T-cell (primary cell): ENCODE results near the gene GK2. TPM values are rescaled to one million over a fixed set of nuclear protein-coding genes. Genes with fewer than 3 reads are reported as not detected.

Source experiments
- ATAC-seq, 4 experiments: fragments of 200-7000 bp in 3 of 4; fragments of 150-1000 bp in 1 of 4; cut with Tn5 transposase; replicated peaks in 1 of 4; 1 replicate in 3 of 4; 2 replicates in 1 of 4; pipeline ENCODE4 v1.10.0; 2021; ENCODE audit warnings: moderate library complexity in 3 of 4, mild to moderate bottlenecking in 2 of 4, moderate number of reproducible peaks in 1 of 4
- CTCF ChIA-PET, 2 donors: fragments of 300-600 bp; sonication (Branson Sonifier 250); formaldehyde crosslinking; loops; one replicate each; lab custom pipeline; 2022; ENCODE audit warnings: antibody characterized with exemption in 2 of 2; lab: Charles Lee
- POLR2A ChIA-PET, 2 donors: fragments of 300-600 bp; sonication (Branson Sonifier 250); formaldehyde crosslinking; loops; one replicate each; lab custom pipeline; 2022; ENCODE audit warnings: antibody characterized with exemption in 2 of 2; lab: Charles Lee
- DNase-seq, 35 experiments: peaks; one replicate each; pipeline versions ENCODE4 v3.0.0 to v3.0.0-alpha.2; 2013 to 2023
- H3K27ac ChIP-seq: one replicate; pipeline ENCODE4 v1.5.1; 2013; ENCODE audit warnings: low read length
- H3K27me3 ChIP-seq, 2 experiments: replicated peaks in 1 of 2; 1 replicate in 1 of 2; 2 replicates in 1 of 2; pipeline versions ENCODE4 v1.6.1 to v1.7.0; 2013; ENCODE audit warnings: low read length in 1 of 2, mixed read lengths in 1 of 2; ENCODE audit not compliant: control insufficient read depth in 2 of 2, insufficient read depth in 2 of 2; ENCODE audit errors: extremely low read depth in 1 of 2
- H3K36me3 ChIP-seq, 2 donors: 1 replicate in 1 of 2; 2 replicates in 1 of 2; pipeline versions ENCODE4 v1.6.1 to v1.7.0; 2013; ENCODE audit warnings: low read length in 1 of 2; ENCODE audit not compliant: control insufficient read depth in 2 of 2, insufficient read depth in 1 of 2; ENCODE audit errors: extremely low read depth in 1 of 2
- H3K4me1 ChIP-seq, 2 experiments: 1 replicate in 1 of 2; 2 replicates in 1 of 2; pipeline versions ENCODE4 v1.6.1 to v1.7.0; 2013; ENCODE audit warnings: low read length in 2 of 2, mixed read lengths in 1 of 2; ENCODE audit not compliant: insufficient read depth in 2 of 2, control insufficient read depth in 1 of 2; ENCODE audit errors: extremely low read depth in 1 of 2
- H3K4me3 ChIP-seq, 2 donors: 1 replicate in 1 of 2; 2 replicates in 1 of 2; pipeline versions ENCODE4 v1.5.1 to v1.7.0; 2013; ENCODE audit warnings: mild to moderate bottlenecking in 2 of 2, low read length in 1 of 2, moderate library complexity in 1 of 2; ENCODE audit not compliant: control insufficient read depth in 1 of 2; ENCODE audit errors: extremely low read depth in 1 of 2
- H3K9me3 ChIP-seq: 2 replicates; pipeline ENCODE4 v1.7.0; 2013
- H3K27ac Mint-ChIP-seq, 2 donors: one replicate each; pipeline ENCODE4 v1.8.0; 2020 to 2021; ENCODE audit warnings: mild to moderate bottlenecking in 2 of 2, mixed read lengths in 2 of 2
- H3K27me3 Mint-ChIP-seq, 2 donors: one replicate each; pipeline ENCODE4 v1.8.0; 2021 to 2022; ENCODE audit warnings: mixed read lengths in 2 of 2
- H3K36me3 Mint-ChIP-seq: one replicate; pipeline ENCODE4 v1.8.0; 2021; ENCODE audit warnings: mixed read lengths
- H3K4me1 Mint-ChIP-seq, 3 donors: one replicate each; pipeline ENCODE4 v1.8.0; 2020 to 2022; ENCODE audit warnings: mixed read lengths in 3 of 3, mild to moderate bottlenecking in 1 of 3
- H3K4me3 Mint-ChIP-seq, 3 donors: one replicate each; pipeline ENCODE4 v1.8.0; 2020 to 2022; ENCODE audit warnings: mild to moderate bottlenecking in 3 of 3, mixed read lengths in 3 of 3, moderate library complexity in 3 of 3
- H3K9me3 Mint-ChIP-seq, 3 donors: one replicate each; pipeline ENCODE4 v1.8.0; 2020 to 2022; ENCODE audit warnings: mixed read lengths in 3 of 3
- WGBS: methylation state at CpG from one replicate; pipeline ENCODE4 v1.1.5; 2013; ENCODE audit warnings: missing lambda C conversion rate; ENCODE audit not compliant: insufficient coverage; 5-methylcytosine and 5-hydroxymethylcytosine counted together
- total RNA-seq, 35 experiments: library from RNA in 6 of 35; stranded (reverse) in 6 of 35; fragments of 120-200 nt in 1 of 35; gene quantifications; one replicate each; pipeline versions ENCODE4 v1.2.1 to v1.2.4 and lab custom pipeline; 2013 to 2026

Gene GK2
- total RNA-seq (not detected), total RNA-seq (lab: John Stamatoyannopoulos, UW) (0 to 0.05 (median 0) reads per million in 29 experiments)
- total RNA-seq (2013) = not detected

GRCh38 chr4:79408063-79408462, at the start of gene GK2:
GK2 (minus strand) TSS chr4:79408228; CDS start chr4:79408200, 28 bp downstream.
- ChIA-PET POLR2A (no interaction called here), CTCF (no interaction called here)
- Mint-ChIP-seq H3K27ac (no peak within 1 kb of the TSS), H3K9me3 (peaks cover 0 to 10% (median 0%) of the 10 kb centered on the region in 3 donors), H3K36me3 (no peaks in the 10 kb centered on the region), H3K4me3 (no peak within 1 kb of the TSS), H3K4me1 (no peaks in the 10 kb centered on the region), H3K27me3 (peaks cover 0 to 7% of the 10 kb centered on the region in 2 donors)
- H3K9me3 ChIP-seq = no peaks in the 10 kb centered on the region
- H3K27ac ChIP-seq = no peak within 1 kb of the TSS
- no peak within 1 kb of the TSS for H3K4me3 ChIP-seq
- 82% methylated on average over 4 of the region's 16 CpGs for WGBS
- DNase-seq = no peak
- no peaks in the 10 kb centered on the region for H3K4me1 ChIP-seq
- H3K27me3 ChIP-seq = no peaks in the 10 kb centered on the region
- ATAC-seq = no peak
- H3K36me3 ChIP-seq = no peaks in the 10 kb centered on the region

- Histone ChIP-seq H3K4me3 (no peak overlapping the region), H3K4me1 (no peaks in the 10 kb centered on the region), H3K9me3 (no peaks in the 10 kb centered on the region), H3K36me3 (no peaks in the 10 kb centered on the region), H3K27ac (no peak overlapping the region), H3K27me3 (no peaks in the 10 kb centered on the region)
- Mint-ChIP-seq H3K9me3 (no peaks in the 10 kb centered on the region), H3K4me1 (no peaks in the 10 kb centered on the region), H3K27me3 (no peaks in the 10 kb centered on the region), H3K4me3 (no peak overlapping the region), H3K27ac (no peak overlapping the region), H3K36me3 (no peaks in the 10 kb centered on the region)
- POLR2A ChIA-PET = no interaction called here
- CTCF ChIA-PET = no interaction called here
- ATAC-seq (no peak), DNase-seq (no peak)
- WGBS = 86% methylated on average over 1 of the region's 5 CpGs
Observed at GRCh38 chr4:79455216-79455615, 47.2 kb upstream of the GK2 start.

- ChIA-PET CTCF (no interaction called here), POLR2A (no interaction called here)
Observed at GRCh38 chr4:79454656-79455055, 46.6 kb upstream of the GK2 start.

GRCh38 chr4:79450053-79450452, 42.0 kb upstream of the GK2 start:
- Mint-ChIP-seq H3K4me1 (no peaks in the 10 kb centered on the region), H3K27ac (no peak overlapping the region), H3K9me3 (no peaks in the 10 kb centered on the region), H3K36me3 (no peaks in the 10 kb centered on the region), H3K4me3 (no peak overlapping the region), H3K27me3 (no peaks in the 10 kb centered on the region)
- Histone ChIP-seq H3K36me3 (no peaks in the 10 kb centered on the region), H3K4me3 (no peak overlapping the region), H3K9me3 (no peaks in the 10 kb centered on the region), H3K27me3 (no peaks in the 10 kb centered on the region), H3K27ac (no peak overlapping the region), H3K4me1 (no peaks in the 10 kb centered on the region)
- POLR2A ChIA-PET = no interaction called here
- DNase-seq (no peak), ATAC-seq (no peak)
- CTCF ChIA-PET = no interaction called here
- 38% methylated on average over 1 of the region's 2 CpGs for WGBS

More at GRCh38 chr4:79454656-79455055, 46.6 kb upstream of the GK2 start:
- ATAC-seq (no peak), DNase-seq (no peak)
- Histone ChIP-seq H3K27ac (no peak overlapping the region), H3K4me1 (no peaks in the 10 kb centered on the region), H3K27me3 (no peaks in the 10 kb centered on the region), H3K4me3 (no peak overlapping the region), H3K9me3 (no peaks in the 10 kb centered on the region), H3K36me3 (no peaks in the 10 kb centered on the region)
- no CpG with 5 or more reads among the region's 2 CpGs for WGBS
- H3K36me3 Mint-ChIP-seq = no peaks in the 10 kb centered on the region
- no peak overlapping the region for H3K4me3 Mint-ChIP-seq
- no peaks in the 10 kb centered on the region for H3K27me3 Mint-ChIP-seq
- no peaks in the 10 kb centered on the region for H3K9me3 Mint-ChIP-seq
- no peaks in the 10 kb centered on the region for H3K4me1 Mint-ChIP-seq
- H3K27ac Mint-ChIP-seq = no peak overlapping the region

- no peak for ATAC-seq
- no peak overlapping the region for H3K27ac ChIP-seq
- ChIA-PET CTCF (no interaction called here), POLR2A (interaction anchor here in 1 of 2 donors (0.6 kb wide), 1 partner anchor 1902 kb away, joined by 3 read pairs; no protein-coding TSS in a partner anchor)
- H3K4me3 Mint-ChIP-seq = no peak overlapping the region
- no peaks in the 10 kb centered on the region for H3K36me3 ChIP-seq
- H3K27ac Mint-ChIP-seq = no peak overlapping the region
- 100% methylated on average over 3 of the region's 4 CpGs for WGBS
- no peak for DNase-seq
- H3K27me3 ChIP-seq = no peaks in the 10 kb centered on the region
- H3K4me3 ChIP-seq = no peak overlapping the region
- H3K4me1 ChIP-seq = no peaks in the 10 kb centered on the region
- H3K36me3 Mint-ChIP-seq = no peaks in the 10 kb centered on the region
- no peaks in the 10 kb centered on the region for H3K27me3 Mint-ChIP-seq
- no peaks in the 10 kb centered on the region for H3K9me3 Mint-ChIP-seq
- no peaks in the 10 kb centered on the region for H3K9me3 ChIP-seq
- no peaks in the 10 kb centered on the region for H3K4me1 Mint-ChIP-seq
Observed at GRCh38 chr4:79446145-79446544, 38.1 kb upstream of the GK2 start.

- WGBS = no CpG with 5 or more reads among the region's 5 CpGs
- H3K27me3 Mint-ChIP-seq = no peaks in the 10 kb centered on the region
- ATAC-seq = no peak
Observed at GRCh38 chr4:79445371-79445781, 37.3 kb upstream of the GK2 start.

GRCh38 chr4:79442422-79442821, 34.4 kb upstream of the GK2 start:
- no CpG with 5 or more reads among the region's 3 CpGs for WGBS
- Histone ChIP-seq H3K4me1 (no peaks in the 10 kb centered on the region), H3K27me3 (no peaks in the 10 kb centered on the region), H3K4me3 (no peak overlapping the region), H3K27ac (no peak overlapping the region), H3K36me3 (no peaks in the 10 kb centered on the region), H3K9me3 (no peaks in the 10 kb centered on the region)
- no peak overlapping the region for H3K27ac Mint-ChIP-seq
- H3K9me3 Mint-ChIP-seq = peaks cover 0 to 10% (median 4%) of the 10 kb centered on the region in 3 donors
- H3K4me1 Mint-ChIP-seq = no peaks in the 10 kb centered on the region
- H3K27me3 Mint-ChIP-seq = no peaks in the 10 kb centered on the region
- DNase-seq (no peak), ATAC-seq (no peak)
- no peaks in the 10 kb centered on the region for H3K36me3 Mint-ChIP-seq
- CTCF ChIA-PET = no interaction called here
- POLR2A ChIA-PET = no interaction called here
- no peak overlapping the region for H3K4me3 Mint-ChIP-seq

More at GRCh38 chr4:79445371-79445781, 37.3 kb upstream of the GK2 start:
- ChIA-PET POLR2A (no interaction called here), CTCF (no interaction called here)
- Histone ChIP-seq H3K27ac (no peak overlapping the region), H3K9me3 (no peaks in the 10 kb centered on the region), H3K36me3 (no peaks in the 10 kb centered on the region), H3K4me3 (no peak overlapping the region), H3K27me3 (no peaks in the 10 kb centered on the region), H3K4me1 (no peaks in the 10 kb centered on the region)
- DNase-seq = no peak
- H3K36me3 Mint-ChIP-seq = no peaks in the 10 kb centered on the region
- H3K4me1 Mint-ChIP-seq = no peaks in the 10 kb centered on the region
- H3K9me3 Mint-ChIP-seq = peaks cover 0 to under 1% (median 0%) of the 10 kb centered on the region in 3 donors
- no peak overlapping the region for H3K4me3 Mint-ChIP-seq
- H3K27ac Mint-ChIP-seq = no peak overlapping the region
